Endothelial cell of hepatic sinusoid (primary cell): ENCODE data around the gene DNAH11.

Experiments
- in situ Hi-C: cut with HindIII; loops from 2 replicates; pipeline ENCODE4 v1.10.0; 2017; ENCODE audit warnings: low sequenced_read_pairs

DNAH11 gene

DNA sequence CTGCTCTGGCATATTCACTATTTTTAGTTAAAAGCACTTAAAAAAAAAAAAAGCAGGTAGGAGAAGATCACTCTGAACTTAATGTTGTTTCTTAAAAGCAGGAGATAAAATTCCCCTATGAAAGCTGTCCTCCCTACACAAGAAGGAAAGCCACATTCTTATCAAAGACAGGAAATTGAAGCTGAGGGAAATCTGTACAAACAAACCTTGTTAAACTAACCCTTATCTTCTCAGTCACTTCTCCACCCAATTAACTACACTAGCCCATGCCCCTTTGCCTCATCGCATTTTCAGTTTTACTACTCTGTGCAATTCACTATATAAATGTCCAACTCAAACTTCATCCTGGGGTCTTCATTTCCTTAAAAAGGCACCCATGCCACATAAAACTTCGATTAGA lies 405.5 kb downstream of the DNAH11 start:
- in situ Hi-C loops = no loop called here

DNA sequence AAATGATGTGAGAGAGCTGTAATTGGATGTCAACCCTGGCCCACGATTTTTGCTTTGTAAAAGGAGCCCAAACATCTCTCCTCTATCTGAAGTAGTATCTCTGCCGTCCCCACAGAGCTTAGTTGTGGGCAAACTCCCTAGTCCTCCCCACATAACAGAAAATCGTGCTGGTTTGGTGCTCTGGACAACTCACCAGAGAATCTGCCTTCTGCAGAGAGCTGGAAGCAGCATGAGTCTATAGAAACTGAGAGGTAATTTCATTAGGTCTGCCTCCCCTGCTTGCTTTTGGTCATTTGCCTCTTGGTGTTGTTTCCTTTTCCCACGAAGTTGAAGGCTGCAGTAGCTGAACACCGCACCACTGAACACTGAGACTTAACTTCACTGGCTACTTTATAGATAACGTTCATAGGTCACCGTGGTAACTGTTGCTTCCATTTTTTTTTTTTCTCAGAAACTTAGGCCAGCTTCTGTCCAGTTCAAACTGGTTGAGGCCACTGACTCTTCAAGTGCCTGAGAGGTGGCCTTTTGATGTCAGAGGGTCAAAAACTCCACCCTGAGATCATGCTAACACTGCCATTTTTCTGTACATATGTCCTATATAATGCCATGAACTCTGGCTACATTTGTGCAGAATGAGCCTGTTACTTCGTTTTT lies 406.2 kb downstream of the DNAH11 start:
- in situ Hi-C loops = no loop called here
